Stimulated activated CD4-positive, alpha-beta T cell treated with anti-CD3 and anti-CD28 coated beads, Interleukin-12 subunit alpha, Interleukin-12 subunit beta, amount 100 ng/mL, for 4 hours (primary cell): ENCODE measurements around the gene DTNB.

ENCODE experiments used
- DNase-seq: peaks from one replicate; pipeline ENCODE4 v3.0.0-alpha.2; 2020

DTNB gene

DNA sequence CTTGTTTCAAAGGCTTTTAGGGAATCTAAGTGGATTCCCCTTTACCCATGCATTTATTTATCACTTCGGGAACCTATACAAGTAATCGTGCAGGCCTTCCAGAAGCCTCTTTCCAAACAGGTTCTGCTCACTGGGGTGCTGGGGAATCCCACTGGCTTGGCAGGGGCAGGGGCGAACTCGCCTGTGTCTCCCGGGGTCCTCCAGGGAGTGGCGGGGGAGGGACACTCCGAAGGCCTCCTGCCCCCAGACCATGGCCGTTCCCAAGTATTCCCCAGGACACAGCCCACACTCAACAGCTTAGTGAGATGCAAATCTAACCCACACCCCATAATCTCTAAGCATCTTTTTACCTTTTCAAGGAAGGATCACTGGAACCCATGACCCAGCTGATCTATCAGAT, 338.2 kb downstream of the DTNB start:
- DNase-seq = no peak

DNA sequence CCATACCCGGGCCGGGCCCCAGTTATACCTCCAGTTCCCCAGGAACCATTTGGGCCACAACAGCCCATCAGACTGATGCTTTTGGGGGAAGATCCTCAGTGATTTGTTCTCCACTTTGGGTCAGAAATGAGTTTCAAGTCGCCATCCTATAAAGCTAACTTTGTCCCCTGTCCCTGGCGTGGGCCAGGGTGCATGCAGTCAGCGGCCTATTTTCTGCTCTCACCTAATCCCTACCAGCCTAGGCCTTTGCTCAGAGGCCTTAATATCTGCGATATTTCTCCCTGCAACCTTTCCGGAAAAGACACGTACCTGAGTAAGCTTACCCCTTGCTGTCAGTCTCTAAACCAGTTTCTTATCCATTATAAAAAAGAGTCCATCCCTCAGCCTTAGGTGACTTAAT, 338.9 kb downstream of the DTNB start:
- no peak for DNase-seq

DNA sequence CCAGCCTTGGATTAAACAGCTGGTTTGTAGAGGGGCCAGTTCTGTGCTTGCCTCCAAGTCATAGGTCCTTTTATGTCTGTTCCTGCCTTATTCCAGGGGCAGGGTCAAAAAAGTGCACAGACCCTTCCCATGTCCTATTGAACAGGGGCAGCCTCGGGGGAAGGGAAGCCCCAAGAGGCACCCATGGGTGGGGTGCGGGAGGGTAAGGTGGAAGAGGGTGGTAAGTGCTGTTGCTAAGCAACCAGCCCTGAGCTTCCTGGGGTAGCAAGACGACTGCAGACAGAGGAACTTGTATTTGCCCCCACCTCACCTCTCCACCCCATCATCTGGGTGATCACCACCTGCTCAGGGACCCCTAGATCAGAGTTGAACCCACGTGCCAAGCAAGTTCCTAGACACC, 339.4 kb downstream of the DTNB start:
- DNase-seq = no peak

DNA sequence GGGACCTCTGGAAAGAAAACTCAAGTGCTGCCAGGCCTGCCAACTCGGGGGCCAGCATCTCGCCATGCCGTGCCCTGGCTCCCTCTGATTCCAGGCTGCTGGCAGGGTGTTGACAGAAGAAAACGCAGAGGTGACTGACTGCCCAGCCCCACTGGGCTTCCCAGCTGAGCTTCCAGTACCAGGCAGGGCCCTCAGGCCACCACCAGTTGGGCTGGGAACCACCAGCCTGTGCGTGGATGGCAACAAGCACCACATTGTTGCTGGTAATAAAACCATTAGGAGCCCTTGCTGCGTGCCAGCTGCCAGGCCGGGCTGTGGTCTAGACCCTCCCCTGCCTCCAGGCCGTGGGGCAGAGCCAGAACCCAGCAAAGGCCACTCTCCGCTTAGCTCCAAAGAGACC, 340.8 kb downstream of the DTNB start:
- DNase-seq = no peak

DNA sequence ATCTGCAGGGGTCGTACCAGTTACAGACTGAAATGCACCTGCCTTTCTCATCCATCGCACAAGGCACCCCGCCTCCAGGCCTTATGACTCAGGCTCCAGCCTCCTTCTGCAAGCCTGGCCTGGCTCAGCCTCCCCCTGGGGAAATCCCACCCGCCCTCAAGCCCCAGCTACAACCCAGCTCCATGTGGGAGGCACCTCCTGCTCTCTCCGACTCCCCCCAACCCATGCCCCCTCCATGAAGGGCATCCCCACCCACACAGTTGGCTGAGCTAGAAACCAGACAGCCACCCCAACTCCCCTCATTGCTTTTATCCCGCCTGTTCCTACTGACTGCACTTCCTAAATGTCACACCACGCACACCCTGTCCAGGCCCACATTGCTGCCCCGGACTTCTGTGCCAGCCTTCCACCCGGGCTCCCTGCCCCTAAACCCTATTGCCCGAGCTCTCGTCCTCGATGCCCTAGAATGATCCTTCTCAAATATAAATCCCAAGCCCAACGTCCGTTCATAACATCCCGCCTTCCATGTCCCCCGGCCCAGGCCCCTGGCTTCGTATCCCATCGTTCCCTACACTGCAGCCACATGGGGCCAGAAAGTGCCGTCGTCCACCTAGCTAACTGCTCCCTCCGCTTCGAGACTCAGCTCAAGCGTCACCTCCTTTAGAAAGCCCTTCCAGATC, 341.6 kb downstream of the DTNB start:
- peak; percentile 69 for DNase-seq

DNA sequence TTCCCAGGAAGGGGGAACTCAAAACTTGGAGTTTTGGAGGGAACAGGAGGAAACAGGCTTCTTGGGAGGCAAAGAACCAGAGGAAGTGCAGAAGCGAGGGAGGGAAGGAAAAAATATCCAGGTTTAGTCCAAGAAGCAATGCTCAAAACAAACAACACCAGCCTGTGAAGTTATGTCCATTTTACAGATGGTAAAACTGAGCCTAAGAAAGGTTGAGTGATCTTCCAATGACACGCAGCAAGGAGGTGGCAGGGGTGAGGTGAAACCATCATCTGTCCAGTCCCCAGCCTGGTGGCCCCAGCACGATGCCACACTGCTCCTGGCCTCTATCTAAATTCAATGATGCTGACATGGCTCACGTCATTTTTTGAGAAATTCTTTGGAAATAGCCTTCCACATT, 342.4 kb downstream of the DTNB start:
- DNase-seq = no peak

DNA sequence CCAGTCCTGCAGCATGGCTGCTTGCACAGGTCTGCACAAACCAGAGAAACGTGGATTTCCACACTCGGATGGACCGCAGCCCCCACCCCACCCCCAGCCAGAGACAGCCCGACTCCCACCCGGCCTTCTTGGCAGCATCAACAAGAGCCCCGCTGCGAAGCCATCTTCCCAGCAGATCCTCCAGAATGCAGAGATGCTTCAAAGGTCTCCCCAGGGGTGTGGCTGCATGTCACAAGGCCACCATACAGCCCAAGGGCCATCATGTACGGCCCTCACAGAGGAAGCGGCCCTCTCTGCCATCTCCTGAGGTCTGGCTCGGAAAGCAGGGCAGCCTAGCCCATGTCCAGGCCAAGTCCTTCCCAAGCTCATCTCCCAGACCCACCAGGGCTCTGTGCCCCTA, 343.1 kb downstream of the DTNB start:
- DNase-seq = no peak

DNA sequence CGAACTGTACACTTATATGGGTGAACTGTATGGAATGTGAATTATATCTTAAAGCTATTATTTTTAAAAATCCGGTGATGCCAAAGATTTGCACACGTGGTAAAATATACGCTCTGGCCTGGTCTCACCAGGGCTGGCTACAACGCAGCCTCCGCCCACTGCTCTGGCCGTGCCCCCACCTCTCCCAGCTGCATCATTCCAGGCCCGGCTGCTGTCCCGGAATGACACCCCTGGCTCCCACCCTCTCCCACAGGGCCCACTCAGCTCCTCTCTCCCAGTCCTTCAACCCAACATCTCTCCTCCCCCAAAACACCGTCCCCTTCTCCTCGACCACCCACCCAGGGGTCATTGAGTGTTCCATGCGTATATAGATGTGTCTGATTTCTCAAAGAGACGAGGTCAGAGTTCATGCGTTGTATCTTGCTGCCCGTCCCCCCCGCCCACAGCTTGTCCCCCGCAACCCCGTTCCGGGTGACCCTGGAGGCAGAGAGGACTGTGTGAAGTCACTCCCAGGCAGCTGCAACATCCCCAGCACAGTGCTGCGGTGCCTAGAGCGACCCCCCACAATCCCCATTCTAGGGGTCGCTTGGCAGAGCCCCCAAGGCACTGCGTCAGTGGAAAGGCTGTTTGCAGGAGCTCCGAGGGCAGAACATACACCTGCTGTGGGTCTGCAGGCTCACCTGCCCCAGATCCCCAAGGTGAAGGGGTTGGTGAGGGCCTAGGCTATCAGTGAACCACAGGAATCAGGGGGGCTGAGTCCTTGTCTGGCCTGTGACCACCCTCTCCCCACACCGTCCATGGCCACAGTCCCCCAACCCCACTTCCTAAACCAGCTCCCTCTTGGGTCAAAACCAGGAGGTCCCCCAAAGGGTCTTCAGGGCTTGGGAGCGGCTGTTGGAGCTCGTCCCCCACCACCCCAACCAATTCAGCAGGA, 345.0 kb downstream of the DTNB start:
- DNase-seq = no peak
